GM23248 (cell line): ENCODE results near the gene DKK3. TPM values are rescaled to one million over a fixed set of nuclear protein-coding genes. Genes with fewer than 3 reads are reported as not detected.

ENCODE experiments used
- DNase-seq: peaks from one replicate; pipeline ENCODE4 v3.0.0-alpha.2; 2015
- H2AFZ ChIP-seq: fragments of 200-600 bp; sonication (generic); 2 replicates; pipeline ENCODE4 v1.6.1; 2016; ENCODE audit warnings: antibody characterized with exemption
- H3F3A ChIP-seq: fragments of 200-600 bp; sonication (generic); 2 replicates; pipeline ENCODE4 v1.6.1; 2016; ENCODE audit warnings: mild to moderate bottlenecking, antibody characterized with exemption, mixed run types; ENCODE audit not compliant: insufficient read depth
- H3K27ac ChIP-seq: fragments of 200-600 bp; sonication (generic); 2 replicates; pipeline ENCODE4 v1.5.1; 2016; ENCODE audit warnings: mild to moderate bottlenecking
- H3K27me3 ChIP-seq: fragments of 200-600 bp; sonication (generic); replicated peaks from 2 replicates; pipeline ENCODE4 v1.6.1; 2016; ENCODE audit warnings: mild to moderate bottlenecking; ENCODE audit not compliant: insufficient read depth
- H3K36me3 ChIP-seq: fragments of 200-600 bp; sonication (generic); 2 replicates; pipeline ENCODE4 v1.6.1; 2016; ENCODE audit warnings: low read depth, mild to moderate bottlenecking
- H3K4me1 ChIP-seq: fragments of 200-600 bp; sonication (generic); 2 replicates; pipeline ENCODE4 v1.6.1; 2016; ENCODE audit warnings: mild to moderate bottlenecking; ENCODE audit not compliant: insufficient read depth
- H3K4me2 ChIP-seq: fragments of 200-600 bp; sonication (generic); one replicate; pipeline ENCODE4 v1.6.1; 2016; ENCODE audit warnings: mild to moderate bottlenecking; ENCODE audit not compliant: unreplicated experiment
- H3K4me3 ChIP-seq: fragments of 200-600 bp; sonication (generic); 2 replicates; pipeline ENCODE4 v1.5.1; 2016; ENCODE audit warnings: mild to moderate bottlenecking
- H3K79me2 ChIP-seq: fragments of 200-600 bp; sonication (generic); 2 replicates; pipeline ENCODE4 v1.6.1; 2016; ENCODE audit warnings: mild to moderate bottlenecking; ENCODE audit not compliant: insufficient read depth
- H3K9ac ChIP-seq: fragments of 200-600 bp; sonication (generic); 2 replicates; pipeline ENCODE4 v1.6.1; 2016; ENCODE audit warnings: mild to moderate bottlenecking
- H3K9me2 ChIP-seq: fragments of 200-600 bp; sonication (generic); 2 replicates; pipeline ENCODE4 v1.6.1; 2016; ENCODE audit warnings: mixed run types, mild to moderate bottlenecking, moderate library complexity; ENCODE audit not compliant: insufficient read depth
- H3K9me3 ChIP-seq: fragments of 200-600 bp; sonication (generic); one replicate; pipeline ENCODE4 v1.6.1; 2017; ENCODE audit warnings: low read depth
- H4K20me1 ChIP-seq: fragments of 200-600 bp; sonication (generic); 2 replicates; pipeline ENCODE4 v1.6.0; 2016; ENCODE audit not compliant: insufficient read depth
- EZH2 ChIP-seq: fragments of 200-600 bp; sonication (generic); IDR thresholded peaks from 2 replicates; pipeline ENCODE4 v1.6.1; 2018; ENCODE audit warnings: antibody characterized with exemption, mild to moderate bottlenecking; ENCODE audit not compliant: insufficient read depth, poor library complexity, severe bottlenecking
- EZH2phosphoT487 ChIP-seq: fragments of 200-600 bp; sonication (generic); IDR thresholded peaks from 2 replicates; pipeline ENCODE4 v1.6.1; 2018; ENCODE audit warnings: antibody characterized with exemption, moderate library complexity, mild to moderate bottlenecking, low read depth; ENCODE audit not compliant: insufficient read depth
- WGBS, 2 experiments: methylation state at CpG; one replicate each; pipeline ENCODE4 v1.1.6; 2015 to 2017; ENCODE audit warnings: low lambda C conversion rate in 2 of 2, low coverage in 1 of 2; ENCODE audit errors: missing lambda C conversion rate in 2 of 2; 5-methylcytosine and 5-hydroxymethylcytosine counted together
- in situ Hi-C: fragments of 300-500 bp; cut with MboI; formaldehyde crosslinking; loops from 2 replicates; pipeline ENCODE4 v1.15.0; 2020
- polyA plus RNA-seq: library from polyadenylated mRNA; unstranded; fragments of >200 nt; fragmentation: Nextera tagmentation; extraction: Ambion mirVana; gene quantifications from 2 replicates; pipeline ENCODE4 v1.2.1, GENCODE V29; 2016
- total RNA-seq: library from RNA; depleted of rRNA; stranded (reverse); fragments of >200 nt; shearing (Covaris generic); gene quantifications from 2 replicates; pipeline ENCODE4 v1.2.3, GENCODE V29; 2014

DKK3 gene
- total and polyA plus RNA-seq, 2 experiments from 2014 or later = 225 to 237 TPM

GRCh38 chr11:11975201-11976092, 33.0 kb downstream of the DKK3 start:
- H3K79me2 ChIP-seq = no peaks in the 10 kb centered on the region
- TF ChIP-seq EZH2phosphoT487 (no peak), EZH2 (no peak)
- H3K9ac ChIP-seq = no peak overlapping the region
- H4K20me1 ChIP-seq = no peaks in the 10 kb centered on the region
- H3F3A ChIP-seq = peaks cover 47% of the 10 kb centered on the region
- no peaks in the 10 kb centered on the region for H3K9me2 ChIP-seq
- H3K4me2 ChIP-seq = no peak overlapping the region
- DNase-seq = no peak
- in situ Hi-C loops = no loop called here
- no peaks in the 10 kb centered on the region for H3K36me3 ChIP-seq
- H3K27ac ChIP-seq = peak overlapping the region; percentile 76
- H3K4me3 ChIP-seq = no peak overlapping the region
- WGBS, 2 experiments = 81 to 91% methylated on average over 10 to 11 of the region's 11 CpGs
- no peaks in the 10 kb centered on the region for H3K9me3 ChIP-seq
- no peaks in the 10 kb centered on the region for H3K27me3 ChIP-seq
- peaks cover 75% of the 10 kb centered on the region for H3K4me1 ChIP-seq
- no peak overlapping the region for H2AFZ ChIP-seq

GRCh38 chr11:11973866-11974265, 34.6 kb downstream of the DKK3 start:
- Histone ChIP-seq H2AFZ (peak overlapping the region; percentile 30; the same call in 1 of the 2 replicates), H3K36me3 (no peaks in the 10 kb centered on the region), H3K9me3 (no peaks in the 10 kb centered on the region), H4K20me1 (no peaks in the 10 kb centered on the region), H3K27me3 (no peaks in the 10 kb centered on the region), H3K4me2 (peak overlapping the region; percentile 42), H3K9ac (peak overlapping the region; percentile 5; the same call in 1 of the 2 replicates), H3K79me2 (no peaks in the 10 kb centered on the region), H3K4me3 (no peak overlapping the region), H3F3A (peaks cover 31% of the 10 kb centered on the region), H3K27ac (peak overlapping the region; percentile 59), H3K9me2 (no peaks in the 10 kb centered on the region), H3K4me1 (peaks cover 63% of the 10 kb centered on the region)
- no peak for DNase-seq
- WGBS, 2 experiments = 32 to 40% methylated on average over 4 of the region's 4 CpGs
- in situ Hi-C loops = no loop called here
- TF ChIP-seq EZH2 (no peak), EZH2phosphoT487 (no peak)

- no peaks in the 10 kb centered on the region for H3K36me3 ChIP-seq
- no peaks in the 10 kb centered on the region for H3K9me2 ChIP-seq
- DNase-seq = peak; percentile 81
- H2AFZ ChIP-seq = peak overlapping the region; percentile 30; the same call in 1 of the 2 replicates
- peak overlapping the region; percentile 59 for H3K27ac ChIP-seq
- H3K4me2 ChIP-seq = peak overlapping the region; percentile 42
- H3F3A ChIP-seq = peaks cover 27% of the 10 kb centered on the region
- TF ChIP-seq EZH2phosphoT487 = no peak
- no peak for TF ChIP-seq EZH2
- no peaks in the 10 kb centered on the region for H3K9me3 ChIP-seq
- in situ Hi-C loops = no loop called here
- H3K4me3 ChIP-seq = no peak overlapping the region
- no peaks in the 10 kb centered on the region for H3K27me3 ChIP-seq
- no peaks in the 10 kb centered on the region for H4K20me1 ChIP-seq
- peaks cover 63% of the 10 kb centered on the region for H3K4me1 ChIP-seq
- H3K79me2 ChIP-seq = no peaks in the 10 kb centered on the region
- 9 to 11% methylated on average over 8 of the region's 8 CpGs for WGBS, 2 experiments
- peak overlapping the region; percentile 5; the same call in 1 of the 2 replicates for H3K9ac ChIP-seq
These were observed 35.0 kb downstream of the DKK3 start for GRCh38 chr11:11973361-11973800.

- no peaks in the 10 kb centered on the region for H3K9me3 ChIP-seq
- WGBS, 2 experiments = 79 to 90% methylated on average over 3 of the region's 3 CpGs
- peak overlapping the region; percentile 5; the same call in 1 of the 2 replicates for H3K9ac ChIP-seq
- no peaks in the 10 kb centered on the region for H4K20me1 ChIP-seq
- H3K79me2 ChIP-seq = no peaks in the 10 kb centered on the region
- H3K27me3 ChIP-seq = no peaks in the 10 kb centered on the region
- H3K4me2 ChIP-seq = peak overlapping the region; percentile 42
- peak overlapping the region; percentile 59 for H3K27ac ChIP-seq
- no peaks in the 10 kb centered on the region for H3K36me3 ChIP-seq
- TF ChIP-seq EZH2 (no peak), EZH2phosphoT487 (no peak)
- peaks cover 60% of the 10 kb centered on the region for H3K4me1 ChIP-seq
- 0 out of 2 replicates have a peak overlapping the region, but pooled peaks have one; percentile 30 for H2AFZ ChIP-seq
- no peaks in the 10 kb centered on the region for H3K9me2 ChIP-seq
- in situ Hi-C loops = no loop called here
- H3F3A ChIP-seq = peaks cover 24% of the 10 kb centered on the region
- no peak overlapping the region for H3K4me3 ChIP-seq
- DNase-seq = no peak
These were observed 35.6 kb downstream of the DKK3 start for GRCh38 chr11:11972730-11973341.
